Upper lobe of right lung (tissue), 1 donor: ENCODE measurements around the gene ZCCHC2. TPM values are rescaled to one million over a fixed set of nuclear protein-coding genes. Genes with fewer than 3 reads are reported as not detected.

Experiments used
- ATAC-seq: fragments of 200-7000 bp; cut with Tn5 transposase; one replicate; pipeline ENCODE4 v1.9.1; 2020; ENCODE audit warnings: mild to moderate bottlenecking, moderate library complexity
- DNase-seq: peaks from one replicate; pipeline ENCODE4 v3.0.0-alpha.2; 2020
- H3K27ac ChIP-seq: fragments of 200-600 bp; one replicate; pipeline ENCODE4 v1.8.0; 2022
- H3K27me3 ChIP-seq: fragments of 200-600 bp; one replicate; pipeline ENCODE4 v1.8.0; 2022; ENCODE audit warnings: mild to moderate bottlenecking
- H3K36me3 ChIP-seq: fragments of 200-600 bp; one replicate; pipeline ENCODE4 v1.8.0; 2022
- H3K4me1 ChIP-seq: fragments of 200-600 bp; one replicate; pipeline ENCODE4 v1.8.0; 2022
- H3K4me3 ChIP-seq: fragments of 200-600 bp; one replicate; pipeline ENCODE4 v1.8.0; 2022; ENCODE audit warnings: mild to moderate bottlenecking
- H3K9me3 ChIP-seq: fragments of 200-600 bp; one replicate; pipeline ENCODE4 v1.8.0; 2022
- intact Hi-C: fragments of 100-400 bp; cut with DNase I; formaldehyde crosslinking; loops from one replicate; pipeline ENCODE4 v1.11.0; 2022
- total RNA-seq: library from RNA; stranded (reverse); fragmentation: NEBNext Ultra II Directional; extraction: Animal tissue kit (Norgen Biotek cat#: 25700); gene quantifications from one replicate; pipeline ENCODE4 v1.2.1, GENCODE V29; 2021
- TF ChIP-seq, protein P1 (sequence below): fragments of 200-600 bp; IDR thresholded peaks from one replicate; pipeline ENCODE4 v1.8.0; 2022; ENCODE audit warnings: antibody characterized with exemption
- donor health status: DM: no; HTN: yes; CAD: no; lungs with severe emphysema.

ZCCHC2 gene
- total RNA-seq, 1 donor from 2014 or later = 36.6 TPM

DNA sequence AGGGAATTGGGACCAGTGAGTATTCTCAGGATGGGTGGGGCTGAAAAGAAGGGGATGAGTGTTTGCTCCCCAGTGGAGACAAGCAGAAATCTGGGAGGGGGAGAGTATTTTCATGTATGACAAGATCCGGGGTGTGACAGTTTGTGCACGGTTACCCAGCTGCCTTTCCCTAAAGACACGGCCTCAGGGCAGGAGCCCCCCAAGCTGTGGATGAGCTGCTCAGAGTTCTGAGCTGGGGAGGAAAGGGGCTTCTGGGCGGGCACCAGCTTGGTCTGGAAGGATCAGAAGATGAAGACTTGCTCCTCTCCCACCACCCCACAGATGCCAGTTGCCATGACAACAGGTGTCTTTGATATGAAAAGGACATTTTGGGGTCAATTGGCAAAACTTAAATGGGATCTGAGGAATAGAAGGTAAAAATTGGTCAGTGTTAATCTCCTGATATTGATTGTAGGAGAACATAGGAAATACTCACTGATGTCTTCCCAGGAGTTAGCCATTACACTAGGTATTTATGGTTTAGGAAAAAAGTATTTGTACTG lies 29.2 kb downstream of the ZCCHC2 start:
- intact Hi-C loops = no loop called here
- peaks cover 6% of the 10 kb centered on the region for H3K4me1 ChIP-seq
- no peaks in the 10 kb centered on the region for H3K9me3 ChIP-seq
- peaks cover 72% of the 10 kb centered on the region for H3K36me3 ChIP-seq
- H3K4me3 ChIP-seq = no peak overlapping the region
- ATAC-seq (no peak), DNase-seq (no peak)
- H3K27me3 ChIP-seq = no peaks in the 10 kb centered on the region
- H3K27ac ChIP-seq = no peak overlapping the region
- TF ChIP-seq, protein P1, sequence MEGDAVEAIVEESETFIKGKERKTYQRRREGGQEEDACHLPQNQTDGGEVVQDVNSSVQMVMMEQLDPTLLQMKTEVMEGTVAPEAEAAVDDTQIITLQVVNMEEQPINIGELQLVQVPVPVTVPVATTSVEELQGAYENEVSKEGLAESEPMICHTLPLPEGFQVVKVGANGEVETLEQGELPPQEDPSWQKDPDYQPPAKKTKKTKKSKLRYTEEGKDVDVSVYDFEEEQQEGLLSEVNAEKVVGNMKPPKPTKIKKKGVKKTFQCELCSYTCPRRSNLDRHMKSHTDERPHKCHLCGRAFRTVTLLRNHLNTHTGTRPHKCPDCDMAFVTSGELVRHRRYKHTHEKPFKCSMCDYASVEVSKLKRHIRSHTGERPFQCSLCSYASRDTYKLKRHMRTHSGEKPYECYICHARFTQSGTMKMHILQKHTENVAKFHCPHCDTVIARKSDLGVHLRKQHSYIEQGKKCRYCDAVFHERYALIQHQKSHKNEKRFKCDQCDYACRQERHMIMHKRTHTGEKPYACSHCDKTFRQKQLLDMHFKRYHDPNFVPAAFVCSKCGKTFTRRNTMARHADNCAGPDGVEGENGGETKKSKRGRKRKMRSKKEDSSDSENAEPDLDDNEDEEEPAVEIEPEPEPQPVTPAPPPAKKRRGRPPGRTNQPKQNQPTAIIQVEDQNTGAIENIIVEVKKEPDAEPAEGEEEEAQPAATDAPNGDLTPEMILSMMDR = no peak

DNA sequence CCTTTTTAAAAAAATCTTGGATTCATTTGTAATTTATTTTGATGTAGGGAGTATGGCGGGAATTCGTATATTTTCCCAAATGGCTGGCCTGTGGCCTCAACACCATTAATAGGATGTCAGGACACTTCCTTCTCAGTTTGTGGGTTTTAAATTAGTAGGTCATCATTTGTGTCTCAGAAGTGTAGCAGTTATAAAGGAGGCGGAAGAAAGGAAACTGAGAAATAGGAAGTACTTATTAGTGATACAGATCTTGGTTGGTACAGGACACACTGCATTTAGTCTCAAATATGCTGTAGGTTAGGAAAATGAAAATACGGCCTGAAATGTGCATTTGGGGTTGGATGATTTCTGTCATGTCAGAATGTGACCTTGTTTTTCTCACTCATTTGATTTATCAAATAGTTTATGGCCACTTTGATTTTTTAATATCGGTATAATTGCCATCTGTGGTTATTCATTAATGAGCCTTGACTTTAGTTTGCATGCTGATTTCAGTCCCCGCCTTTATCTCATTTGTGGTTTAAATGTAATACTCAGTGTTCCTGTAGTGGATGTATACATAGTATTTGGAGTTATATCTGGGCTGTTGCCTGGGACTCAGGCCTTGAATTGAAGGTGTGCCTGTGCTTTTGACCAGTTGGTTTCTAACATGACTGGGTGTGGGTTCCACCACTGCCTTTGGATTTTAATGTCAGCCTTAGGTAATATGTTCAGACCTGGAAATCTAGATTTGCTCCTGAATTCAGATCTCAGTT lies 31.4 kb downstream of the ZCCHC2 start:
- intact Hi-C loops = no loop called here
- Histone ChIP-seq H3K27ac (no peak overlapping the region), H3K4me1 (peaks cover 6% of the 10 kb centered on the region), H3K4me3 (no peak overlapping the region), H3K27me3 (no peaks in the 10 kb centered on the region), H3K9me3 (no peaks in the 10 kb centered on the region), H3K36me3 (peaks cover 78% of the 10 kb centered on the region)
- TF ChIP-seq, protein P1 = no peak
- DNase-seq (no peak), ATAC-seq (no peak)

DNA sequence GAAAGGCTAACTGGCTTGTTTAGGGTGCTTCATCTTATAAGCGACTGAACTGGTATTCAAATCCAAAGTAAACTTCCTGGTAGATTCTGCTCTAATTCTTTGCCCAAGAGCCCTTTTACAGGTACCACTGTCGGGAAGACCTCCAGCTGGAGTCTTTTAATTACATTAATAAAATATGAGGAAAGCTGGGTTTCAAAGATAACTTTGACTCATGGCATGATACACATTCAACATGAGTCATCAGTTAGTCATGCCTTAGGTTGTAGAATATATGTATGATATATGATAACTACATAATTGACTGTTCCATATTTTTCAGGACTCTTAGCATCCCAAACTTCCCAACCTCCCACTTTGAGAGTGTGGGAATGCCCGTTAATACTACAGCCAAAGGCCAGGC lies 32.3 kb downstream of the ZCCHC2 start:
- Histone ChIP-seq H3K36me3 (peaks cover 74% of the 10 kb centered on the region), H3K27me3 (no peaks in the 10 kb centered on the region), H3K9me3 (no peaks in the 10 kb centered on the region), H3K4me3 (no peak overlapping the region), H3K4me1 (peaks cover 6% of the 10 kb centered on the region), H3K27ac (no peak overlapping the region)
- DNase-seq (no peak), ATAC-seq (no peak)
- intact Hi-C loops = no loop called here
- TF ChIP-seq, protein P1 = no peak

DNA sequence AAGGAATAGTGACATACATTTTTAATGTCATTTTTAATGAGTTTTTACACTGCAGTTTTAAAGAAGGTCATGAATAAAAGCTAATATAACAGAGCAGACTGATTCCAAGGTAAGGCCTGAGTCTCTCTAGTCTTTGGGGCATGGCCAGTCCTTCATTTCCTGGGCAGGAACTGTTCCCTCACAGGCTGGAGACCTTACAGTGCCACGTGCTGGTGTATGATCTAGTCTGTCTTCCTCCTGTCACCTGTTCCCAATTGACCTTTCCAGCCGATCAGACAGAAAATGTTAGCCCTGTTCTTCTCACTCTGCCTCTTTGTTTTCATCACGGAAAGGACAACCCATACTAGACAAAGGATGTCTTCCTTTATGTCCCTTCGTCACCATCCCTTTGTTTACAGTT lies 33.6 kb downstream of the ZCCHC2 start:
- no peak overlapping the region for H3K27ac ChIP-seq
- H3K36me3 ChIP-seq = peaks cover 72% of the 10 kb centered on the region
- TF ChIP-seq, protein P1 = no peak
- ATAC-seq = no peak
- H3K9me3 ChIP-seq = no peaks in the 10 kb centered on the region
- peaks cover 6% of the 10 kb centered on the region for H3K4me1 ChIP-seq
- DNase-seq = no peak
- intact Hi-C loops = no loop called here
- no peaks in the 10 kb centered on the region for H3K27me3 ChIP-seq
- no peak overlapping the region for H3K4me3 ChIP-seq

DNA sequence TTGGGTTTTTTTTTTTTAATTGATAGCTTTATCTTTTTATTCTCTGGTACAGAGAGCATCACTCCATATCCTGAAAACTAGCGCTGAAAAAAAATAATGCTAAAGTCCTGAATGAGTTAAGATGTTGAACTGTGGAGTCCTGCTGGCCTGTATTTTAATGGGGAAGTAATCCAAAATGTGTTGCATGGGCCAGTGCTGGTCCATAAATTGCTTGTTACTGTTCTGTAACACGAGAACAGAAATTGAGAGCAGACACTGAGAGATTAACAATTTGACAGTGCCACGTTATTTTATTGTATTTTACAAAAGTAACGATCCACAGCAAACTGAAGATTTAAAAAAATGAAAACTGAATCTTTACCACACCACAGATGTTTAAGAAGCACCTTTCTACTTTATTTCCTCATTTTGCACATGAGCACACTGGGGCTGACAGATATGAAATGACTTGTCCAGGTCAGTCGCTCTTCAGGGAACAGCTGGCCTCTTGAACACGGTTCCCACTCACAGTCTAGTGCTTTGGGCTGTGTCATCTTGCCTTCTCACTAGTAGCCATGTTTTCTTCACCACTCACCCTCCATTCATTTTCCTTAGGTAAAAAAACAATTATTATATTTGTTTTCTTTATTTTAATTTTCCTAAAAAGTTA lies 35.3 kb downstream of the ZCCHC2 start:
- intact Hi-C loops = no loop called here
- TF ChIP-seq, protein P1 = no peak
- peaks cover 76% of the 10 kb centered on the region for H3K36me3 ChIP-seq

More for the DNA sequence above, 35.3 kb downstream of the ZCCHC2 start:
- Histone ChIP-seq H3K4me1 (peaks cover 6% of the 10 kb centered on the region), H3K27ac (no peak overlapping the region), H3K27me3 (no peaks in the 10 kb centered on the region), H3K4me3 (no peak overlapping the region), H3K9me3 (no peaks in the 10 kb centered on the region)
- no peak for DNase-seq
- ATAC-seq = no peak
